ENCODE measurements around the gene GPR143. TPM values are rescaled to one million over a fixed set of nuclear protein-coding genes. Genes with fewer than 3 reads are reported as not detected.
"Not testable (repeated sequence)": the region's sequence is repeated elsewhere in the genome, so short reads cannot be mapped to it uniquely, and the experiment has no call there.

Gene GPR143
- total RNA-seq, 1 donor from 2014 or later: 3.1 TPM

GRCh38 chrX:9768321-9768839 lies 2.7 kb upstream of the GPR143 start:
- not testable (repeated sequence) for DNase-seq (ENCODE audit: low read depth, low spot score)

- no peak for DNase-seq (ENCODE audit: low read depth, low spot score)
Observed at GRCh38 chrX:9767375-9767774, 1.7 kb upstream of the GPR143 start.

- no peak for DNase-seq (ENCODE audit: low read depth, low spot score)
Observed at GRCh38 chrX:9765072-9765736, 443 bp downstream of the GPR143 start.

GRCh38 chrX:9759337-9759736 lies 6.3 kb downstream of the GPR143 start:
- no peak for DNase-seq (ENCODE audit: low read depth, low spot score)

- DNase-seq (ENCODE audit: low read depth, low spot score): no peak
Observed at GRCh38 chrX:9758021-9758638, 7.5 kb downstream of the GPR143 start.

- DNase-seq (ENCODE audit: low read depth, low spot score): no peak
Observed at GRCh38 chrX:9757366-9757765, 8.3 kb downstream of the GPR143 start.

- DNase-seq (ENCODE audit: low read depth, low spot score): no peak
Observed at GRCh38 chrX:9749146-9749692, 16.4 kb downstream of the GPR143 start.

- no peak for DNase-seq (ENCODE audit: low read depth, low spot score)
Observed at GRCh38 chrX:9747644-9748043, 18.0 kb downstream of the GPR143 start.

GRCh38 chrX:9746148-9746888 lies 19.3 kb downstream of the GPR143 start:
- DNase-seq (ENCODE audit: low read depth, low spot score): peak; percentile 78

GRCh38 chrX:9745417-9746115 lies 20.1 kb downstream of the GPR143 start:
- peak; percentile 81 for DNase-seq (ENCODE audit: low read depth, low spot score)

- no peak for DNase-seq (ENCODE audit: low read depth, low spot score)
Observed at GRCh38 chrX:9739130-9739529, 26.5 kb downstream of the GPR143 start.

GRCh38 chrX:9738151-9738550 lies 27.5 kb downstream of the GPR143 start:
- DNase-seq (ENCODE audit: low read depth, low spot score): no peak

- no peak for DNase-seq (ENCODE audit: low read depth, low spot score)
Observed at GRCh38 chrX:9737363-9737762, 28.3 kb downstream of the GPR143 start.

GRCh38 chrX:9730752-9731151 lies 34.9 kb downstream of the GPR143 start:
- no peak for DNase-seq (ENCODE audit: low read depth, low spot score)

- no peak for DNase-seq (ENCODE audit: low read depth, low spot score)
Observed at GRCh38 chrX:9730078-9730477, 35.6 kb downstream of the GPR143 start.

- no peak for DNase-seq (ENCODE audit: low read depth, low spot score)
Observed at GRCh38 chrX:9729171-9729885, 36.3 kb downstream of the GPR143 start.

GRCh38 chrX:9728261-9728660 lies 37.4 kb downstream of the GPR143 start:
- DNase-seq (ENCODE audit: low read depth, low spot score): no peak

- no peak for DNase-seq (ENCODE audit: low read depth, low spot score)
Observed at GRCh38 chrX:9724711-9725110, 40.9 kb downstream of the GPR143 start.

GRCh38 chrX:9717376-9717775 lies 48.3 kb downstream of the GPR143 start:
- no peak for DNase-seq (ENCODE audit: low read depth, low spot score)

- DNase-seq (ENCODE audit: low read depth, low spot score): no peak
Observed at GRCh38 chrX:9710332-9710731, 55.3 kb downstream of the GPR143 start.
